Measurements from ENCODE around the gene MGLL.

DNA sequence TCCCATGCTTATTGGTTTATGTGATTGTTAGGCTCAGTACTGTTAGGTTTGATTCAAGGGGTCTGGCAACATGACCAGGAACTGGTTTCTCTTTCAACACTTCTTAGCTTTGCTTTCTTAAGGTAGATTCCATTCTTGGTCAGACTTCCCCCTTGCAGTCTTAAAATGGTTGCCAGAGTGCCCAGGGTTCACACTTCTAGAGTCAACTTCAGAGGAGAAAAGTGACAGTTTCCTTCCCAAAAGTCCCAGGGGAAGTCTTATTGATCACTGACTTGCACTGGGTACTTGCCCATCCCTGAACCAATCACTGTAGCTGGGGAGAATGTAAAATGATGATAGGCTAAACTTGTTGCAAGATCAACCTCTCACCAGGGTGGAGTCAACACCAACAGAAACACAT, 14.1 kb downstream of the MGLL start:
- TF ChIP-seq, protein P1, sequence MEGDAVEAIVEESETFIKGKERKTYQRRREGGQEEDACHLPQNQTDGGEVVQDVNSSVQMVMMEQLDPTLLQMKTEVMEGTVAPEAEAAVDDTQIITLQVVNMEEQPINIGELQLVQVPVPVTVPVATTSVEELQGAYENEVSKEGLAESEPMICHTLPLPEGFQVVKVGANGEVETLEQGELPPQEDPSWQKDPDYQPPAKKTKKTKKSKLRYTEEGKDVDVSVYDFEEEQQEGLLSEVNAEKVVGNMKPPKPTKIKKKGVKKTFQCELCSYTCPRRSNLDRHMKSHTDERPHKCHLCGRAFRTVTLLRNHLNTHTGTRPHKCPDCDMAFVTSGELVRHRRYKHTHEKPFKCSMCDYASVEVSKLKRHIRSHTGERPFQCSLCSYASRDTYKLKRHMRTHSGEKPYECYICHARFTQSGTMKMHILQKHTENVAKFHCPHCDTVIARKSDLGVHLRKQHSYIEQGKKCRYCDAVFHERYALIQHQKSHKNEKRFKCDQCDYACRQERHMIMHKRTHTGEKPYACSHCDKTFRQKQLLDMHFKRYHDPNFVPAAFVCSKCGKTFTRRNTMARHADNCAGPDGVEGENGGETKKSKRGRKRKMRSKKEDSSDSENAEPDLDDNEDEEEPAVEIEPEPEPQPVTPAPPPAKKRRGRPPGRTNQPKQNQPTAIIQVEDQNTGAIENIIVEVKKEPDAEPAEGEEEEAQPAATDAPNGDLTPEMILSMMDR (IDR thresholded peaks at IDR 0.05): no peak
- no peak for TF ChIP-seq ZFX (IDR thresholded peaks at IDR 0.05; ENCODE audit: borderline replicate concordance)

Data from 22Rv1 (cell line).